NAMALWA (cell line): ENCODE data around the gene ARHGAP32.

Experiments
- DNase-seq: peaks from one replicate; pipeline ENCODE4 v3.0.0-alpha.2; 2015; ENCODE audit warnings: low spot score

ARHGAP32 gene

DNA sequence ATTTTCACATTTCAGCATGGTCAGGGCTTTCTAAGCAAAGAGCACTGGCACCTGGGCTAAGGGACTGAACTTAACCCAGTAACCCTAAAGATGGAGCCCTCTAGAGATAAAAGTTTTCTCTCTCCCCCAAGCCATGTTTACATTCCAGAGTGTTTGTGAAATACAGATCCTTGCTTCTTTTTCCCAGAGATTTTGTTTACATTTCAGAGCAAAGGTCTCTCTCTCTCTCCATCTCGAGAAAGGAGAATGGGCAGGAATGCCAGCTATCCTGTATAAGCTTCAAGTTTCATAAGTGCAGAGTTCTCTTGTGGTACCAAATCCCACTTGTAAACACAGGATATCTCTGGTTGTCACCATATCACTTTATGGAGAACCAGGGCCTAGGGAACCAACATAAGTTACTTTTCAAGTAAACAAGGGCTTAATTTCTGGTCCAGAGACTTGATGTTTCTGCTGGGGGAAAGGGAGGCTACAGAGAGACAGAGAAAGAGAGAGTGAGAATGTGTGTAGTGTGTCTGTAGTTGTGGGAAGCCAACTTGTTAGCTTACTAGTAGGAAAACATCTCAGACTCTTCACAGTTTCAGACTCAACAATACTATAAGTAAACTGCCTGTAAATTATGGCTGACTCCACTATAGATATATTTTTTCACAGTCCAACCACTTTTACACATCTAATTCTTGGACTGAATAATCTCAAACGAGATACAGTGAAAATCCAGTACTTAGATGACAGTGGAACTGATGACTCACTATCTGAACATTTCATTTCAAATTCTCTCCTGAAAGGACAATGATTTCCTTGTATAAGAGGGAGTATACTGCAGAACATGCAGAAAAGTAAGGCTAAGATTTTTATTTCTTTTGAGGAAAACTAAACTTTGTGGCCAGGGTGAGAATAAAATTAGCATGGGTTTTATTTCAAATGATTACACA lies 76.2 kb downstream of the ARHGAP32 start:
- DNase-seq = no peak

DNA sequence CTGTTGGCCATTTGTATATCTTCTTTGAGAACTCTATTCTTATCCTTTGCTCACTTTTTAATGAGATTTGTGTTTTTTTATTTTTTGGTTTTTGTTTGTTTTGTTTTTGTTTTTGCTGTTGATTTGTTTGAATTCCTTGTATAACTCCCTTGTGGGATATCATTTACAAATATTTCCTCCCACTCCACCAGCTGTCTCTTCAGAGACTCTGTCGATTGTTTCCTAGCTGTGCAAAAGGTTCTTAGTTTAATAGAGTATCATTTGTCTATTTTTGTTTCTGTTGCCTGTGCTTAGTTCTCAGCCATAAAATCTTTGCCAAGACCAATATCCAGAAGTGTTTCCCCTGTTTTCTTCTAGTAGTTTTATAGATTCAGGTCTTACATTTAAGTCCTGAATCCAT lies 82.4 kb downstream of the ARHGAP32 start:
- DNase-seq = no peak

DNA sequence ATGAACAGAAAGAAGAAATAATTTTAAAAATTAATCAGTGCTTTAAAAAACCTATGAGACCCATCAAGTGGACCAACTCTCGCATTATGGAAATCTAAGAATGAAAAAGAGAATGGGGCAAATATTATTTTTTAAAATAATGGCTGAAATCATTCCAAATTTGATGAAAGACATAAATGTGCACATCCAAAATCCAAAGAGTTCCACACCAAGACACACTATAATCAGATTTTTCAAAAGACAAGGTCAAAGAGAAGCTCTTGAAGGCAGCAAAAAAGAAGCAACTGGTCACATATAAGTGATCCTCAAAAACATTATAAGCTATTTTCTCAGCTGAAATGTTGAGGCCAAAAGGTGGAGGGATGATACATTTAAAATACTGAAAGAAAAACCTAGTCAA lies 85.3 kb downstream of the ARHGAP32 start:
- no peak for DNase-seq

DNA sequence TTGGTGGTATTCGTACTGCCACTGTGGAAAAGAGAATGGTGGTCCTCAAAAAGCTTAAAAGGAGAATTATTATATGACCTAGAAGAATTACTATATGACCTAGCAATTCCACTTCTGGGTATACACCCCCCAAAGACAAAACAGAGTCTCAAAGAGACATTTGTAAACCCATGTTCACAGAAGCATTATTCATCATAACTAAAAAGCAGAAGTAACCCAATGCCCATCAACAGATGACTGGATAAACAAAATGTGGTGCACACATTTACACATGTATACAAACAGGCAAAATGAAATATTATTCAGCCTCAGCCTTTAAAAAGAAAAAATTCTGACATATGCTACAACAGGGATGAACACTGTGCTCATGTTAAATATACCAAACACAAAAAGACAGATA lies 89.4 kb downstream of the ARHGAP32 start:
- DNase-seq = no peak

DNA sequence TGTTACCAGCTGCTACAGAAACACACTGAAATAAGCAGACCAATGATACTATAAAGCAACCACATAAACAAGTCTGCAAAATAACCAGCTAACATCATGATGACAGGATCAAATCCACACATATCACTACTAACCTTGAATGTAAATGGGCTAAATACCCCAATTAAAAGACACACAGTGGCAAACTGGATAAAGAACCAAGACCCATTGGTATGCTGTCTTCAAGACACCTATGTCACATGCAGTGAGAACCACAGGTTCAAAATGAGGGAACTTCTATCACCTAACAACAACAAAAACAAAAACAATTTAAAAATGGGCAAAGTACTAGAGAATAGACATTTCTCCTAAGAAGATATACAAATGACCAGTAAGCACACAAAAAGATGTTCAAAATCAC lies 89.9 kb downstream of the ARHGAP32 start:
- no peak for DNase-seq

DNA sequence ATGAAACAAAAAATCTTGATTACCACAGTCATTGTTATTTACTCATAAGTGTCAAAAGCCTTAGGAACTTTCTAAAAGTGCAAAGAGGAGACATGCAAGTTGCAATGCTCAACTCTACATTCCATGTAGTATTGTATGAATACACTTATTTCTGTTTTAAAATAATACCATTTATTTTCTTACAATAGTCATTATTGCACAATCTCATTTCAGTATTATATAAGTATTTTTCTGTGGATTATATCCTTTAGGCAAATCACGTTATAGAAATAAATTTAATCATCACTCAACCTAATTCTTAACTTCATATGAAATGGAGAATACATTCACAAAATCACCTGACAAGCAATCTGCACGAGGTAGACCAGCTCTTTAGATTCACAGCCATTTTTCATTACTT lies 98.8 kb downstream of the ARHGAP32 start:
- DNase-seq = no peak

DNA sequence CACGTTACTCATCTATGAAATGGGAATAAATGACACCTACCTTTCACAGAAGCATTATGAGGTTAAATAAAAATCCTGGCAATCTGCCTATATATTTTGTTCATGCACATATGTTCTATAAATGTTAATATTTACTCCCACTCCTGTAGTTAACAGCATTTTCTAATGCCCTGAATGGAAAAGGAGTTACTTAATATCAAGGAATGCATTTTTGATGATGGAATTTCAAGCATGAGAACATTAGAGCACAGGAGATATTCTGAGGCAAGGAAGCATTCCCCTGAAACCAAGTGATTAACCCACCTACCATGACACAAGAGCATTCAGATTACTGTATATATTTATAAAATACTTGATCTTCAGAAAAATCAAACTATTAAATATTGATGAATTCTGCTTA lies 102.1 kb downstream of the ARHGAP32 start:
- DNase-seq = no peak

DNA sequence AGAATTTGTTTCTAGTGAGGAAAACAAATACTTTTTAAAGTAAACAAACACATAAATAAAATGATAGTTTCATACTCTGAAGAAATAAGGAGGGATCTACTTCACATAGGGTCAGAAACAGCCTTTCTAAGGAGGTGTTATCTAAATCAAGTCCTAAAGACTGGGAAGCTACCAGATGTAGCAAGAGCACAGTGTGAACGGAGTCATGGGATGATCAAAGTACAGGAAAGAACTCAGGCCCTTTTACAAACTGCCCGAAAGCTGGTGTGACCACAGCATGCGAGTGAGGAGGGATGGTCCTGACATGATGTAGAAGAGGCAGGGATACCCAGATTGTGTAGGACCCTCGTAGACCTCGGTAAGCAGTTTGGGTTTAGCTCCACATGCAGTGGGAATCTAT lies 102.8 kb downstream of the ARHGAP32 start:
- no peak for DNase-seq

DNA sequence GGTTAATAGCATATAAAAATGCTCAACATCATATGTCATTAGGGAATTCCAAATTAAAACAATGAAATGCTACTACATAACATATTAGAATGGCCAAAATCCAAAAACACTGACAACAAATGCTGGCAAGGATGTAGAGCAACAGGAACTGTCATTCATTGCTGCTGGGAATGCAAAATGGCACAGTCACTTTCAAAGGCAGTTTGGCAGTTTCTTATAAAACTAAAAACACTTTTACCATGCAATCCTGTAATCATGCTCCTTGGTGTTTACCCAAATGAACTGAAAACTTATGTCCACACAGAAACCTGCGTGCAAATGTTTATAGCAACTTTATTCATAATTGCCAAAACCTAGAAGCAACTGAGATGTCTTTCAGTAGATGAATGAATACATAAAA lies 105.1 kb downstream of the ARHGAP32 start:
- DNase-seq = no peak

DNA sequence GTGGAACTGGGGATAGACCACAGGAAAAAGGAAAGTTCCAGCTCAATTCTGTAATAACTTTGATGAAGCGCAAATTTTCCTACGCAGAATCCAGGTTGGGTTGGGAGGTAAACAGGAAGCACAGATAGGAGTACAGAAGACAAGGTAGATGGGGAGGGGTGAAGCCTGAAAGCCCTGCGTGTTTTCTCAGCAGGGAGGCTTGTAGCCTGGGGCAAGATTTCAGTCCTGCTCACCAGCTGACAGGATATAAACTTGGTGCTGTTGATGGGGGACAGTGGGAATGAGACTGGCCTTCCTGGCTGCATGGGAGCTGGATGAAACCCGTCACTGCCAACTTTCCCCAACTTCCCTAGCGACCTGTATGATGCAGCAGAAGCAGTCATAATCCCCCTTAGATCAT lies 114.9 kb downstream of the ARHGAP32 start:
- DNase-seq = no peak

DNA sequence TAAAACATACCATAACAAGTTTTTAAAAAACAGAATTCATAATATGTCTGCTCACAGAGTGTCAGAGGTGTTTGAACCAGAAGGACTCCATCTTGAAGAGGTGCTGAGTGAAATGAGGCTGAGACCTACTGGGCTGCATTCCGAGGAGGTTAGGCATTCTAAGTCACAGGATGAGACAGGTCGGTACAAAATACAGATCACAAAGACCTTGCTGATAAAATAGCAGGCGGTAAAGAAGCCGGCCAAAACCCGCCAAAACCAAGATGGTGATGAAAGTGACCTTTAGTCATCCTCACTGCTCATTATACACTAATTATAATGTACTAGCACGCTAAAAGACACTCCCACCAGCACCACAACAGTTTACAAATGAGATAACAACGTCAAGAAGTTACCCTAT lies 116.4 kb downstream of the ARHGAP32 start:
- DNase-seq = no peak

DNA sequence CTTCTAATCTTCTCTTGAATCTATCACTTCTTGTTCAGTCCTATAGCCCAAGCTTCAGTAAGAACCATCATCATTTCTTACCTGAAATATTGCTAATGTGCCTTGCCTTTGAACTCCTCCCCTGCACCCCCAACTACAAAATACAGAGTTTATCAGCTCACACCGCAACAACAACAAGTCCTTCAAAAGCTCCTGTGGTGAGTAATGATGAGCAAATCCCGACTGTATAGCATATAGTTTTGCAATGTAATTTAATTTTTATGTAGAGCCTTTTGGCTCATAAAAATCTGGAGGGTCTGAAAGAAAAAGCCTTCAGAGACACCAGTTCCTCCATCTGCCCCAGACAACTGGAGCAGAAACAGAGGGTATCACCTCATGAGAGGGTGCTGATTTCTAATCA lies 124.7 kb downstream of the ARHGAP32 start:
- DNase-seq = no peak

DNA sequence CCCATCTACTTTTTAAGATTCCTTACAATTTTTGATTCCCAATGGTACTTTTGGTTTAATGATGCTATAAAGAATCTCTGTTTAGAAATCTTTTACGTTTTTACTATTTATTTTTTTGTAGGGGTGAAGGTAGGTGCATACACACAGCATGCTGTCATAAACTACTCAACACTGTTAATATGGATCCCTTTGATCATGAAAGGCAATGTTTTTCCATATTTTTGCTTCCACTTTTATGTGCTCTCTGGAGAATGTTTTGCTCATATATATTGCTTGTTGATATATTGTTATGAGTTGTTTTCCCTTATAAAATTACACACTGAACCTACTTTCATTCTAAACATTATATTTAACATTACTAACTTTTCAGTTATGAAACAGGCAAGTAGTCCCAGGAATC lies 125.9 kb downstream of the ARHGAP32 start:
- DNase-seq = no peak

DNA sequence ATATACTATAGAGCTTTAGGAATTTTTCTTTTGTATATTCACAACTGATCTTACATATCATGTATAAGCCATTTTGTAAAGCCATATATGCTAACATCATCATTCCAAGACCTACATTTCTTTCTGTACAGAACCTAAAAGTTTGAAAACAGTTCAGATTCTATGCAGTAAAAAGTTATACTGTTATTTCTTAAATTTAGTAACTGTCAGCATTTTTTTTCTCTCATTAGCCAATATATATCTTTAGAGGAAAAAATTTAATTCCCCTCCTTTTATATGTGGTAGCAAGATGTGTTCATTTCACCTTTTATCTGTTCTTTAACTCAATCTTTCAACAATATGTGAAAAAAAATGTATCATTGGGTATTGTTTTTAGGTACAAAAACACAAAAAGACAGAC lies 129.0 kb downstream of the ARHGAP32 start:
- no peak for DNase-seq

DNA sequence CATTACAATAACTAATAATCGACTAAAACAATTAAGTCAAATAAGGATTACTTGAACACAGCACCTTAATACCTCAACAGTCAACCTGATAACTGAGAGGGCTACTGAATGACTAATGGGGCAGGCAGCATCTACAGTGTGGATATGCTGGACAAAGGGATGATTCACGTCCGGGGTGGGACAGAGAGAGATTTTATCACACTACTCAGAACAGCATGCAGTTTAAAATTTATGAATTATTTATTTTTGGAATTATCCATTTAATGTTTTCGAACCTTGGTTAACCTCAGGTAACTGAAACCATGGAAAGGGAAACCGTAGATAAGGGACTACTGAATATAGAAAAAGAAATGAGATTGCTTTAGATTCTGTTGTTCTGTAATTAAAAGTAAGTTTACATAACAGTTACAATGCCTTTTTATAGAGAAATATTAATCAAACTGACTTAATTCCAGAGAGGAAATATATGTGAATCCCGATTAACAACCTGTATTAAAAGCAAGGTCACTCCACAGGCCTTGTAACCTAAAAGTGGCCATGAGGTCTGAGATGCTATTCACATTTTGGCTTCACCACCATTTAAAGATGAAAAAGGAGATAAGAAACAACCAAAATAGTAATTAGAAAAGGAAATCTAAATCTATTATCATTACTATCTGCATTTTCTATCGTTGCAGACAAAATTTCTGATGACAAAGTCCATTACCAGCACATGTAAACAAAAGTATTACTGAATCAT lies 130.5 kb downstream of the ARHGAP32 start:
- no peak for DNase-seq

DNA sequence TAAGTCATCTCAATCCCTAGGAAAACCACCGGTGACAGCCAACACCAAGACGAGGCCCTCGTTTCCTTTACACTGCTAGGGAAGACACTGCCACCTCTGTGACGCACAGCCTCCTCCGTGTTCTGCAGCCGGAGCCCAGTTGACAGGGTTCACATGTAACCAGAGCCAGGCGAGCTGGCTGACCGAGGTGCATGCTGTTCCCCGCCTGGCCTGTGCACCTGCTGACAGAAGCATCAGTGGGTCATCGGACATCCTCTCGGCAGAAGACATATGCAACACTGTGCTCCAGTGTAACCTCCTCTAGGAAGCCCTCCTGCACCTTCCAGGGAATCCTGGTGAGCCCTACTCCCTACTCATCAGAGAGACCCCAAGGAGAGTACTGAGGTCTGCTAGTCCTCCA lies 135.2 kb downstream of the ARHGAP32 start:
- DNase-seq = no peak

DNA sequence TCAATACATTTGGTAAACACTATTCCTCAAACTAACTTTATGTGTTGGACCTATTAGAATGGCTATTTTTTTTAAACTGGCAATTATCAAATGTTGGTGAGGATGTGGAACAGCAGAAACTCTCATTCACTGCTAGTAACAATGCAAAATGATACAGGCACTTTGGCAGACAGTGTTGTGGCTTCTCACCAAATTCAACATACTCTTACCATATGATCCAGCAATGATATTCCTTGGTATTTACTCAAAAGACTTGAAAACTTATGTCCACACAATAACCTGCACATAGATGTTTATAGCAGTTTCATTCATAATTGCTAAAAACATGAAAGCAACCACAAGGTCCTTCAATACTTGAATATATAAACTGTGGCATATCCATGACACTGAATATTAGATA lies 136.9 kb downstream of the ARHGAP32 start:
- no peak for DNase-seq

DNA sequence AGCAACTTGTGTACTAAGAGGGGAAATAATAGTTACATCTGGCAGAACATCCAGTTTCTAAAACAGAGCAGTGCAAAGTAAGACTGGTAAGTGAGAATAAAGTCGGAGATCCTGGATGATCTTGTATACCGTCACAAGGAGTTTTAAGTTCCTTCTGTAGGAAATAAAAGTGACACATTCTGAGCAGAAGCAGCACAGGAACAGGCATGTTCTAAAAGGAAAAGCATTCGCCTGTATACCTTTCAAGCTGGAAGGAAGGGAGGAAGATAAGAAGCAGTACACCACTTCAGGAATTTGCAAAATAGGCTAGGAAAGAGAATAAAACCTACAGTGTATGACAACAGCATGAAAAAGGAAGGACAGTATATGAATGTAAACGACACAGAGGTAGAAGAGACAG lies 143.2 kb downstream of the ARHGAP32 start:
- DNase-seq = no peak

DNA sequence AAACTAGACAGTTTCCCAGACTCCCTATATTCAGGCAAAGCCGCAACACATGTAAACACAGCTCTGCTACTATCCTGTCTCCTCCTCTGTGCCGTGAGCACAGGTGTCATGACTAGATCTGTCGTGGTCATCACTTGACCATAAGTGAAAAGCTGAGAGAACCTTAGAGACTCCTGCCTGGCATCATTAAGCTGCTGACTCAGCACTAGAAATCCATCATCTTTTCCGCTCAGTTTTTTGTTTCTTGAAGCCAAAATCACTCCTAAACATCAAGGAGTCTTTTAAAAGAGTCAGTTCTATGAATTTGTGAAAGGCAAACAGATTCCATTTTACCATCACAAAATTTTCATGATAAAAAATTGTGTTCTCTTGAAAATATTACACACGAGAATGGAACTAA lies 147.0 kb downstream of the ARHGAP32 start:
- DNase-seq = no peak

DNA sequence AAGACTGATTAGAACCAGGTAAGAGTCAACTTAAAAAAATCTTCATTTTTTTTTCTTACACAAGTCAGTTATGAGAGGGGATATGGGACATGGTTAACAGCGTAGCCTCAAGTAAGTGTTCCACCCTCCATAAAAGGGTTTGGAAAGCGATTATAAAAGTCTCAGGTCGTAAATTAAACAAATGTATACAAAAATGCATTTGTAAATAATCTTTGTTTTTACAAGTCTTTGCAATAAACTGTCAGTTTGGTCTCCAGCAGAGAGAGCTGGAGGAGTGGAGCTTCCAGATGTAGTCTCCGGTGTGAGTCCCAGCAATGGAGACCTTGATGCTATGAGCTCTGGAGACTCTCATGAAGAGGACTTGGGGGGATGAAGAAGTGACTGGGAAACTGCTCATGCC lies 149.6 kb downstream of the ARHGAP32 start:
- DNase-seq = no peak

DNA sequence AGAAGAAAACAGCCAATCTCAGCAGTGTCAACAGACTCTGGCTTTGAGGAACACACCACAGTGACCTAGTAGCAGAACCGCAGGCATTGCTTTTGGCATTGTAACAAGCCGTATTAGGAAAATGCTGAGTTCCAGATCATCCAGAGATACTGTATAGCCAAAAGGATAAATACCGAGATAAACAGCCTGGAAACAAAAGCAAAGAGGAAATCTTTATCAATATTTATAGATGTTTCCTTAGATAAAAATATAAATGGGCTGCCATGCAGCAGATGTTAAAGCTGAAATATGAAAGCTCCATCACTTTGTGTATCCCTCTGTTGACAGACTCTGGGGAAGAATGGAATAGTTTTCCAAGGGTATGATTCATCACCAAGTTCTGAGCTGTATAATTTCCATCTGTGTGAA lies 150.5 kb downstream of the ARHGAP32 start:
- DNase-seq = no peak

DNA sequence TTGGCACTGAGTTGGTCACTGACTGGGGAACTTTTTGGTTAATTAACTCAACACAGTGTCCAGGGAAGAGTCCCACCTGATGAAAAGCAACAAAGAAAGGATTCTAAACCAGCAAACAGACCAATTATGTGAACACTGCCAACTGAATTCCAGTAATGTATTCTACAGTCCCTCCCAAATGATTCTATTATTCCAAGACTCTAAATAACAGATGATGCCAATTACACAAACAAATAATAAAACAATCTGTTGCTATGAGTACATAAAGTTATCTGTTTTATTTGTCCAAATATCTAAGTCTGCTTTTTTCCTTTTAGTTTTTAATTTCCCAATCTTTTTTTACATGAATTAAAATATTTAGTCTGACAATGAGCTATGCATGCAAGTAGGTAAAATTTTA lies 151.2 kb downstream of the ARHGAP32 start:
- DNase-seq = no peak

DNA sequence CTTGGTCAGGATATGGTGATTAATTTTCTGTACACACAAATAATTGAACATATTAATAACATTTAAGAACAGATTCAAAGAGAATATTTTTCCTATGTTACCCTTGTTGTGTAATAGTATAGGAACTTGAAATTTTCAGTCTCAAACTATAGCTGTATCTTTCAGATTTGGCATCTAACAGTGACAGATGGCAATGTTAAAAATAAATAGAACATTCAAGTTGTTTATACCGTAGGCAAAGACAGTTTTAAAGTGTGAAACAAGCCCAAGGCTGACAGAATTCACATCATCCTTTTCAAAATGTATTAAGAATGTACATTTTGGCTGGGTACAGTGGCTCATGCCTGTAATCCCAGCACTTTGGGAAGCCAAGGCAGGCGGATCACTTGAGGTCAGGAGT lies 156.9 kb downstream of the ARHGAP32 start:
- no peak for DNase-seq

DNA sequence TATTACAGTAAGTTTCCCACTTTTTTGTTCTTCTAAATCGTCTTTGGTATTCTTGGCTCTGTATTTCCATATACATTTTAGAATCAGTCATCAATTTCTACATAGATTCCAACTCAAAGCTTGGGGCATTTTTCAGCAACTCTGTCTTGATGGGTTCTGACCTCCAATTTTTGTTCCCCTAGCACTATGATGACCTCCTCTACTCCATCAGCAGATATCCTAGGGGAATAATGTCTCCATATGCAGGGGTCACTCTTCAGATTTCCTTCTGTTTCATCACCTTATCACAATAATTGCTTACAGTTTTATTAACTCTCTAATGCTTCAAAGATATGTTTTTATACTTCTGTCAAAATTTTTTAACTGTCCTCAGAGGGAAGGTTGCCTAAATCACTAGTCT lies 158.1 kb downstream of the ARHGAP32 start:
- DNase-seq = no peak
